MV-4-11 (cell line): Measurements from ENCODE around the gene COL9A3.
A peak's percentile ranks its signal among the peaks of the same experiment; 100 is the strongest.

Source experiments
- DNase-seq: peaks from one replicate; lab custom pipeline; 2025; lab: John Stamatoyannopoulos, UW

Gene COL9A3

GRCh38 chr20:62856931-62857619 is 40.2 kb downstream of the COL9A3 start:
- no peak for DNase-seq

- no peak for DNase-seq
These were observed 41.4 kb downstream of the COL9A3 start for GRCh38 chr20:62858058-62858830.

DNA sequence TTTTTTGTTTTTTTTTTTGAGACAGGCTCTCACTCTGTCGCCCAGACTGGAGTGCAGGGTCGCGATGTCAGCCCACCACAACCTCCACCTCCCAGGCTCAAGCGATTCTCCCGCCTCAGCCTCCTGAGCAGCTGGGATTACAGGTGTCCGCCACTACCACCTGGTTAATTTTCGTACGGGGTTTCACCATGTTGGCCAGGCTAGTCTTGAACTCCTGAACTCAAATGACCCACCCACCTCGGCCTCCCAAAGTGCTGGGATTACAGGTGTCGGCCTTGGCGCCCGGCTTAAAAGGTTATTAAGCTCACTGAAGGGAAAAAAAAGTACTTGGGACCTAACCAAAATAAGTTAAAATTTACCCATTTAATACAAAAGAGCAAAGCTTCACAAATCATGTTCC is 42.9 kb downstream of the COL9A3 start:
- no peak for DNase-seq

DNA sequence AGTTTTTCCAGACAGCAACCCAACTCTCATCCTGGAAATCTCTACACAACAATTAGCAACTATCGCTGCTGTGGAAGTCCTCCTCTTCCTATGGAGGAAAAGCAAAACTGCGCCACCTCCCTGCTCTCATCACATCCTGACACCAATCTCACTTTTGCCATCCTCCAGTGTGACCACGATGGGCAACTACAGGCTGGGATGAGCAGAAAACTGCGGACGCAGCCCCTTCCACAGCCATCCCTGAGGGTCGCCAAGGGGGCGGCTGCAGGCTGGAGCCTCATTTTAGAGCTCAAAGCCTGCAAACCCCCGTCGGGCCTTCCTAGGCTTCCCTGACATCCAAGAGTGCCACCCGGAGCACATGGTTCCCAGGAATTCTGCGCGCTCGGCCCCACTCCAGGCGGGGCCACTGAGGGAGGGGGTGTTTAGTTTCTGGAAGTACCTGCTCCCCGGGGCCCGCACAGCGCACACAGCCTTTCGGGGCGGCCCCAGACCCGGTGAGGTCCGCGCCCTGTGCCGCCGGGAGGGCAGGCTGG is 43.6 kb downstream of the COL9A3 start:
- no peak for DNase-seq

- DNase-seq, result no peak
These were observed 44.3 kb downstream of the COL9A3 start for GRCh38 chr20:62860924-62861691.

DNA sequence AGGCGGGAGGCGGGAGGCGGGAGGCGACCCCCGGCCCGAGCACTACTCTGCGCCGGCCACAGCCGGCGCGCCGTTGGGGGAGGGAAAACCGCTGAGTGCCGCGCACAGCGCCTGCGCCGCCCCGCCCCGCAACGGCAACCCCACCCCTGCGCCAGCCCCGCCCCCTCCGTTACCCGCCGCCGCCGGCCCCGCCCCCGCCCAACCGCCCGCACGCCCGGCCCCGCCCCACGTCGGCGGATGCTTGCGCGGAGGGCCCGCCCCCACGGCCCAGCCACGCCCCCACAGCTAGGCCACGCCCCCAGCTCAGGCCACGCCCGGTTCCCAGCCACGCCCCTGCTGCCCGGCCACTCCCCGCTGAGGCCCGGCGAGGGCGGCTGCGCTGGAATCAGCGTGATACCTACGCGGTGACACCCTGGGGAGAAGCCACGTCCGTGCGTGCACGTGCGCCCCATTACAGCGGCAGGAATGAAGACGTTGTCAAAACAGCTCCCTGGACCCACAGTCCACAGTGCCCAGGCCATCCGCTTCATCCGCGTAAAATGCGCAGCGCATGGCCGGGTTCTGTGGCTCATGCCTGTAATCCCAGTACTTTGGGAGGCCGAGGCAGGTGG is 45.0 kb downstream of the COL9A3 start, which contains the start of gene TCFL5:
TSS of gene TCFL5 (minus strand) at position 97 of the 611 bp plus-strand sequence. CDS start 152 bp downstream, outside the sequence.
- peak; percentile 68 for DNase-seq

DNA sequence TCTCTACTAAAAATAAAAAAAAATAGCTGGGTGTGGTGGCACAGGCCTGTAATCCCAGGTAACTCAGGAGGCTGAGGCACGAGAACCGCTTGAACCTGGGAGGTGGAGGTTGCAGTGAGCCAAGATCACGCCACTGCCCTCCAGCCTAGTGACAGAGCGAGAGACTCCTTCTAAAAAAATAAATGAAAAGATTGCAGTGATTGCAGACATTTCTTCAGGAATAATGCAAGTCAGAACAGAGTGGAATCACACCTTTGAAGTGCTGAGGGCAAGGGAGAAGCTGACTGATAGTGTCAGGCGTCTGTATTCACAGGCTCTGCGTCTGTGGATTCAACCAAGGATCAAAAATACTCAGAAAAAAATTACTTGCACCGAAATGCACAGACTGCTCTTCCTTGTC is 47.4 kb downstream of the COL9A3 start:
- no peak for DNase-seq

GRCh38 chr20:62872184-62872847 is 55.5 kb downstream of the COL9A3 start:
- peak; percentile 78 for DNase-seq

GRCh38 chr20:62872862-62873261 is 56.0 kb downstream of the COL9A3 start:
- DNase-seq, result no peak

GRCh38 chr20:62873280-62873679 is 56.4 kb downstream of the COL9A3 start:
- DNase-seq, result no peak

GRCh38 chr20:62873681-62874031 is 56.8 kb downstream of the COL9A3 start:
- peak; percentile 76 for DNase-seq

- no peak for DNase-seq
These were observed 58.1 kb downstream of the COL9A3 start for GRCh38 chr20:62874964-62875344.

DNA sequence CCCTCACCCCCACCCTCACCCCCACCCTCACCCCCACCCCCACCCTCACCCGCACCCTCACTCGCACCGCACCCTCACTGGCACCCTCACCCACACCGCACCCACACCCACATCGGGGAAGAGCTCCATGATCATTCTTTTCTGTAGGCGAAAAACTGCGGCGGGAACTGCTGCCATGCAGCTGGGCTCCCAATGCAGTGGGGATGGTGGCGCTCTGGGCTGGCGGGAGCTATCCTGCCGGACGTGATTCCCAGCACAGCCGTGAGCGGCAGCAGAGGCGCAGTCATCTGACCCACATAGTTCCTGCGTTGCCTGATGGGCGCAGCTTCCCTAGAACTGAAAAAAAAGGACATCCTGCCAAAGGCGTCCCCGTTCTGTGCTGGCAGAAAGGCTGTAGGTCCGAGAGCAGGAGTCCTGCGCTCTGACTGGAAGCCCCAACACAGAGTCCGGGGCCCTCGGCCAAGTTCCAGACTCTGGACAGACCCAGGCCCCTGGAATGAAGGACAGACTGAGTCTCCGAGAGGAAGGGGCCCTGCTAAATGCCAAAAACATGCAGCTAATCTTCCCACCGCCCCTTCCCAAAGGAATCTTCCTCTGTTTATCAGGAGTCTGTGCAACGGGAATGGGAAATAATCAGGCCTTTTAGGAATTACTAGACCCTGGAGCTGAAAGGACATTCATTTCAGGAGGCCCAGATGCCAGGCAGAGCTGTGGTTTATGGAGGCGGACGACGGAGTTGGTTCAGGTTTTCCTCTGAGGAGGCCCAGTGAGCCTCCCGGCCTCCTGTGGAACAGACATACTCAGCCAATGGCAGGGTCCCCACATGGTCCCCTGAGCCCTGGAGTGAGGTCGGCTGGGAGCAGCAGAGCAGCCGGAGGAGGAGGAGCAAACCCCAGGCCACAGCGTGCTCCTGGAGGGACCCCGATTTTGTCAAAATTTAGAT is 58.8 kb downstream of the COL9A3 start:
- DNase-seq, result no peak

DNA sequence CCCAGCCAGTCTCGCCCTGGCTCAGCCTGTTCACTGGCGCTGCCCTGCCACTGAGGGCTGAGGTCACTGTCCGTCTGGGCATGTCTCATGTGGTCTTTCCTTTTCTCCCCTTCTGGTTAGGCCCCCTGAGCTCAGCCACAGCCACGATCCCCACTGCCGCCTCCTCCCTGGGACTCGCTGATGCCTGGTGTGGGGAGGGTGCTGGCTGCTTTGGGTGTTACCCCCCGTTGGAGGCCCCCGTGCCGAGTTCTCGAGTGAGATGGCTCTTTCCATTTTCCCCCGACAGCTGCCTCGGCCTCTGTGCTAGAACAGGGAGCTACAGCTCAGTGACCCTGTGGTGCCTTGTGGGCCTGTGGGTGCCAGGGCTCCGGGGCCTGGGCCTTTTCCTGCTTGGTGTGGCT is 59.7 kb downstream of the COL9A3 start:
- DNase-seq, result no peak

GRCh38 chr20:62876902-62877816 is 60.3 kb downstream of the COL9A3 start:
- no peak for DNase-seq

GRCh38 chr20:62878244-62879038 is 61.6 kb downstream of the COL9A3 start:
- DNase-seq, result no peak

- DNase-seq, result no peak
These were observed 62.7 kb downstream of the COL9A3 start for GRCh38 chr20:62879275-62880146.
